GM12891 (cell line): ENCODE results near the gene DTWD2.
A peak's percentile ranks its signal among the peaks of the same experiment; 100 is the strongest.

ENCODE experiments used
- POLR2A ChIP-seq: IDR thresholded peaks from 2 replicates; pipeline ENCODE4 v1.6.1; 2011; ENCODE audit warnings: low read depth, low read length, control low read depth
- POLR2AphosphoS5 ChIP-seq: IDR thresholded peaks from 2 replicates; pipeline ENCODE4 v1.6.1; 2011; ENCODE audit warnings: low read depth, low read length, control low read depth
- POU2F2 ChIP-seq: IDR thresholded peaks from 2 replicates; pipeline ENCODE4 v1.6.1; 2011; ENCODE audit warnings: low read depth, mild to moderate bottlenecking, control low read depth, low read length, moderate library complexity
- SPI1 ChIP-seq: IDR thresholded peaks from 2 replicates; pipeline ENCODE4 v1.6.1; 2011; ENCODE audit warnings: low read depth, low read length, control low read depth
- TAF1 ChIP-seq: IDR thresholded peaks from 2 replicates; pipeline ENCODE4 v1.6.1; 2011; ENCODE audit warnings: low read depth, low read length, control low read depth

DNA sequence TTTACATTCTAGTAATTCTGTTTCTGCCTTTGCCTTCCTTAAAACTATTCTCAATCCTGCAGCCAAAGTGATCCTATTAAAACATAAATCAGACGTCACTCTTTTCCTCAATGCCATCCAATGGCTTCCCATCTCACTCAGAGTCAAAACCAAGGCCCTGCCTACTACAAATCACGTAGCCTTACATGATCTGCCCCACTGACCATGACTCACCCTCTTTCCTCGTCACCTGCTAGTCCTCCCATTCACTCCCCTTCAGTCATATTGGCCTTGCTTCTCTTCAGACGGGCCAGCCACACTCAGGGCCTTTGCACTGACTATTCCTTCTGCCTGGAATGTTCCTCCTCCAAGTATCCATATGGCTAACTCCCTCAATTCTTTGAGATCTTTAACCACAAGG is 43.6 kb upstream of the DTWD2 start:
- no peak for TF ChIP-seq SPI1
- TF ChIP-seq POLR2A = peak; percentile 47; the same call in 1 of the 2 replicates
- no peak for TF ChIP-seq TAF1
- peak; percentile 39; the same call in 1 of the 2 replicates for TF ChIP-seq POLR2AphosphoS5
- TF ChIP-seq POU2F2 = no peak
